Peyer's patch (tissue), 4 donors: Measurements from ENCODE around the gene MACROD2. TPM values are rescaled to one million over a fixed set of nuclear protein-coding genes. Genes with fewer than 3 reads are reported as not detected.
A peak's percentile ranks its signal among the peaks of the same experiment; 100 is the strongest.

Experiments used
- DNase-seq, 3 donors: peaks; one replicate each; pipeline ENCODE4 v3.0.0-alpha.2; 2017 to 2019
- H3K27ac ChIP-seq, 4 donors: fragments of 200-600 bp; sonication (generic); one replicate each; pipeline ENCODE4 v1.5.1; 2016 to 2019
- H3K27me3 ChIP-seq, 2 donors: fragments of 200-600 bp; sonication (generic); one replicate each; pipeline ENCODE4 v1.5.1; 2019
- H3K36me3 ChIP-seq, 3 donors: fragments of 200-600 bp; sonication (generic); one replicate each; pipeline ENCODE4 v1.5.1; 2016 to 2019
- H3K4me1 ChIP-seq, 4 donors: fragments of 200-600 bp; sonication (generic); one replicate each; pipeline ENCODE4 v1.5.1; 2016 to 2019
- H3K4me3 ChIP-seq, 4 donors: fragments of 200-600 bp; sonication (generic); 1 replicate in 3 of 4; 2 replicates in 1 of 4; pipeline ENCODE4 v1.5.1; 2016 to 2019; ENCODE audit warnings: mild to moderate bottlenecking in 1 of 4
- H3K9me3 ChIP-seq, 4 donors: fragments of 200-600 bp; sonication (generic); one replicate each; pipeline ENCODE4 v1.5.1; 2016 to 2019; ENCODE audit warnings: mild to moderate bottlenecking in 1 of 4
- POLR2A ChIP-seq, 2 donors: fragments of 450-650 bp; IDR thresholded peaks; one replicate each; pipeline ENCODE4 v1.5.1; 2017; ENCODE audit warnings: antibody characterized with exemption in 2 of 2, mild to moderate bottlenecking in 2 of 2, moderate library complexity in 2 of 2
- total RNA-seq, 4 donors: library from RNA; depleted of rRNA; stranded (reverse); fragments of >200 nt; gene quantifications; one replicate each; pipeline ENCODE4 v1.1.0, GENCODE V29; 2016
- TF ChIP-seq, protein P1 (sequence below), 6 experiments: fragments of 450-650 bp in 4 of 6; fragments of 200-600 bp in 2 of 6; sonication (generic) in 1 of 6; IDR thresholded peaks; one replicate each; pipeline ENCODE4 v1.5.1; 2017 to 2019; ENCODE audit warnings: antibody characterized with exemption in 6 of 6, mild to moderate bottlenecking in 3 of 6, moderate library complexity in 1 of 6

MACROD2 gene
- total RNA-seq, 4 donors from 2014 or later, result 2.5 to 10.7 (median 6.5) TPM

DNA sequence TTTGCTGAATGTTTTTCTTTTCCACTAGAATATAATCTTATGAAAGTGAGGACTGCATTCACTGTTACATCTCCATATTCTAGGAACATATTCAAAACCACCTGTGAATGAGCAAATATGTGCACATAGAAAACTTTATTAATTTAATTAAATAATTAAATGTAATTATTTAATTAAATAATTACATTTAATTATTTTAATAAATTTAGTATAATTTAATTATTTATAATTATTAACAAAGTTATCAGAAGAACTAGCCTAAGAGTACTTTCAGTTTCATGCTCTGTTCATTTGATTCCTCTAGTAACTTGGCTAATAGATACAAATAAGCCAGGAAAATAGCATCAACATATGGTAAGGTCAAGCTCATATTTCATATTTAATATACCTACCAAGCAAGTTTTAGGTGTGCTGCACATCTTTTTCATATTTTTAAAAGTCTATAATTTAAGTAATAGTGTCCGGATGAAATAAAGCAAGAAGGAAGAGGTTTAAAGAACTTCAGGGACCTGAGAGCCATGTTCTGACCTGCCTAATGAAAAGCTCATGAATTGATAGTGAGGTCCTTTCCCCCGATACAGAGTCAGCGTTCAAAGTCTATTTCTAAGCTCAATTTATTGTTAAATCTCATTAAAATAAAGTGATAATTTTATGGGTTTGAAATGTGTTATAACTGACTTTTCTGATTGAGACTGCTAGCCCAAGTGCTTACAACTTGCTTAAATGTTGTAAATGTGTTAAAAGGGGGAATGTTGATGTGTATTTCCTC is 703.5 kb downstream of the MACROD2 start:
- no peaks in the 10 kb centered on the region for H3K36me3 ChIP-seq
- H3K9me3 ChIP-seq, result no peaks in the 10 kb centered on the region
- no peak for TF ChIP-seq POLR2A (IDR thresholded peaks at IDR 0.05)
- TF ChIP-seq, protein P1, sequence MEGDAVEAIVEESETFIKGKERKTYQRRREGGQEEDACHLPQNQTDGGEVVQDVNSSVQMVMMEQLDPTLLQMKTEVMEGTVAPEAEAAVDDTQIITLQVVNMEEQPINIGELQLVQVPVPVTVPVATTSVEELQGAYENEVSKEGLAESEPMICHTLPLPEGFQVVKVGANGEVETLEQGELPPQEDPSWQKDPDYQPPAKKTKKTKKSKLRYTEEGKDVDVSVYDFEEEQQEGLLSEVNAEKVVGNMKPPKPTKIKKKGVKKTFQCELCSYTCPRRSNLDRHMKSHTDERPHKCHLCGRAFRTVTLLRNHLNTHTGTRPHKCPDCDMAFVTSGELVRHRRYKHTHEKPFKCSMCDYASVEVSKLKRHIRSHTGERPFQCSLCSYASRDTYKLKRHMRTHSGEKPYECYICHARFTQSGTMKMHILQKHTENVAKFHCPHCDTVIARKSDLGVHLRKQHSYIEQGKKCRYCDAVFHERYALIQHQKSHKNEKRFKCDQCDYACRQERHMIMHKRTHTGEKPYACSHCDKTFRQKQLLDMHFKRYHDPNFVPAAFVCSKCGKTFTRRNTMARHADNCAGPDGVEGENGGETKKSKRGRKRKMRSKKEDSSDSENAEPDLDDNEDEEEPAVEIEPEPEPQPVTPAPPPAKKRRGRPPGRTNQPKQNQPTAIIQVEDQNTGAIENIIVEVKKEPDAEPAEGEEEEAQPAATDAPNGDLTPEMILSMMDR (IDR thresholded peaks at IDR 0.05), result no peak
- H3K27me3 ChIP-seq, result no peaks in the 10 kb centered on the region
- DNase-seq, result no peak
- H3K4me3 ChIP-seq, result no peak overlapping the region
- no peak overlapping the region for H3K27ac ChIP-seq
- peaks cover 0 to 4% (median 0%) of the 10 kb centered on the region in 4 donors for H3K4me1 ChIP-seq

DNA sequence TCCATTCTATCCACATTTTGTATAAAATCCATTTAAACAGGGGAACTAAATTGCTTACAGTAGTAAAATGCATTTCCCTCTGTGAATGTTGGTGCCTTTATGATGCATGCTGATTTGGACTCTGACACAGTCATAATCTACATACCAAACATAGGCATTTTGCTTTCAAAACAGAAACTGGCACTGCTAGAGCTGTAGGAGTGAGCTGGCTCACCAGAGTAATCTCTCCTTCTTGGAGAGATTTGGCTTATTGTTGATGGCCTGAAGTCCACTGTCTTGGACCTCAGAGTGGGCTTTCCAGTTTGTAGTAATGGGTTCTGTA is 705.3 kb downstream of the MACROD2 start:
- peak overlapping the region in 1 of 4 donors; percentile 25 for H3K27ac ChIP-seq
- no peaks in the 10 kb centered on the region for H3K9me3 ChIP-seq
- no peaks in the 10 kb centered on the region for H3K36me3 ChIP-seq
- DNase-seq, result no peak
- H3K27me3 ChIP-seq, result no peaks in the 10 kb centered on the region
- H3K4me1 ChIP-seq, result peaks cover 0 to 4% (median 0%) of the 10 kb centered on the region in 4 donors
- H3K4me3 ChIP-seq, result no peak overlapping the region
- no peak for TF ChIP-seq POLR2A (IDR thresholded peaks at IDR 0.05)
- TF ChIP-seq, protein P1 (IDR thresholded peaks at IDR 0.05), result no peak

DNA sequence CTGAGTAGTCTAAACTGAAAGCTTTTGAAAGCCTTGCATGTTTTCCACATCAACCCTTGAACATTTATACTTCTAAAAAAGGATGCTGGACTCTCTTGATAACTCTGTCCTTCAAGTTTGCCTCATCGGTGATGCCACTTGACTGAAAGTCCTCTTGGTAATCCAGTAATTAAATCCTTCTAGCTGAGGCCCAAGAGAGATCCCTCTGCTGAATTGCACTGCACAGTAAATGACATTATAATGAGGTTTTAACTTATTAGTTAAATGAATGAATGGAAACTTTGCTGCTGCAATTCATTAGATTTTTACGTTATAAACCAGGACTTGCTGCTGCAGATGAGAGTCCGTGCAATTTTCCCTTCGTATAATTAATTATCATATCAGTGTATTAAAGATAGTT is 706.0 kb downstream of the MACROD2 start:
- Histone ChIP-seq H3K27ac (peak overlapping the region in 1 of 4 donors; percentile 25), H3K36me3 (no peaks in the 10 kb centered on the region), H3K4me1 (peaks cover 0 to 4% (median 0%) of the 10 kb centered on the region in 4 donors), H3K4me3 (no peak overlapping the region), H3K27me3 (no peaks in the 10 kb centered on the region), H3K9me3 (no peaks in the 10 kb centered on the region)
- TF ChIP-seq, protein P1 (IDR thresholded peaks at IDR 0.05), result no peak
- TF ChIP-seq POLR2A (IDR thresholded peaks at IDR 0.05), result no peak
- DNase-seq, result no peak

GRCh38 chr20:14706555-14706954 is 711.2 kb downstream of the MACROD2 start:
- no peak for TF ChIP-seq POLR2A (IDR thresholded peaks at IDR 0.05)
- TF ChIP-seq, protein P1 (IDR thresholded peaks at IDR 0.05), result no peak
- H3K27ac ChIP-seq, result no peak overlapping the region
- no peaks in the 10 kb centered on the region for H3K9me3 ChIP-seq
- peaks cover 0 to 5% (median 0%) of the 10 kb centered on the region in 4 donors for H3K4me1 ChIP-seq
- H3K36me3 ChIP-seq, result no peaks in the 10 kb centered on the region
- no peaks in the 10 kb centered on the region for H3K27me3 ChIP-seq
- DNase-seq, result no peak
- H3K4me3 ChIP-seq, result no peak overlapping the region

DNA sequence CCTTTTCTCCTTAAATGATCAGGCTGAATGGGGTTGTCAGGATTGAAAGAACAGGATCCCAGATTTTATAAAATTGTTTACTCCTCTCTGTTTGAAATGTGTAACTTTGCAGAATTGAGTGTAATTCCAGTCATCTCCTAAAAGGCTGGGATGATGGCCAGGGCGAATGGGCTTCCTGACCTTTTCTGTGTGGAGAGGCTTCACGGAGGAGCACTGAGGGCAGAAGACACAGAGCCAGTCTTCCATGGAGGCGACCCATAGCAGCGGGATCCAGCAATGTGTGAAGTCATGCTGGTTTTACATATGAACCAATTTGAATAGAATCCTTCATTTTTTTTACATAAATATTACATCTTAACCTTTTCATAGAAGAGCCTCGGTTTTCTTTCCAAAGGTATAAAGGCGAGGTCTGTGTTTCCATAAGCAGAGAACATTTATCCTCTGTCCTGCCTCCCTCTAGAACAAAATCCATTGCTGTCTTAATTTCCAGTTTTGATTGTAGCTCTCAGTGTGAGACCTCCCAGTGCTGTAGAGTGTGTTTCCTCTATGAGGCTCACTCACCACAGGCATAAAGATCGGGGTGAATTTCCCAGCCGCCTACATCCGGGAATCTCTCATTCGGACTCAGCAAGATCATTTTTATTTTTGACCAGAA is 711.8 kb downstream of the MACROD2 start:
- TF ChIP-seq, protein P1 (IDR thresholded peaks at IDR 0.05), result no peak
- no peak for TF ChIP-seq POLR2A (IDR thresholded peaks at IDR 0.05)
- Histone ChIP-seq H3K27ac (no peak overlapping the region), H3K36me3 (no peaks in the 10 kb centered on the region), H3K4me3 (no peak overlapping the region), H3K27me3 (no peaks in the 10 kb centered on the region), H3K9me3 (no peaks in the 10 kb centered on the region), H3K4me1 (peaks cover 0 to 5% (median 0%) of the 10 kb centered on the region in 4 donors)
- DNase-seq, result no peak
